ENCODE results near the gene THAP2.

Gene THAP2

GRCh38 chr12:71663561-71664410 lies at the start of gene THAP2, which contains the start of gene ZFC3H1:
TSS of gene THAP2 (plus strand) at chr12:71664301. CDS start at chr12:71664510, 209 bp downstream.
TSS of gene ZFC3H1 (minus strand) at chr12:71663848. CDS start at chr12:71663610, 238 bp downstream.
- DNase-seq (ENCODE audit: low read depth), result peak; percentile 89

- no peak for DNase-seq (ENCODE audit: low read depth)
Observed at GRCh38 chr12:71621938-71622337, 42.2 kb upstream of the THAP2 start.

DNA sequence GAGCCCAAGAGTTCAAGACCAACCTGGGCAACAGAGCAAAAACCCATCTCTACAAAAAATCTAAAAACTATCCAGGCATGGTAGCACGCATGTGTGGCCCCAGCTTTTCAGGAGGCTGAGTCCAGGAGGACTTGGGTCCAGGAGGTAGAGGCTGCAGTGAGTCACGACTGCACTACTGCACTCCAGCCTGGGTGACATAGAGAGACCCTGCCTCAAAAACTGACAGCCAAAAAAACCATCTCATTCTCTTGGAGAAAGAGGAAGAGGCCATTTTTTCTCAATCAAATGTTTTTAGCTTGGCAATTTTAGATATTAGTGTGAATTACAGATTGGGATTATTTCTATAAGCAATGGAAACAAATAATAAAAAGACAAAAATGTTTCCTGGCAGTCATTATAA lies 38.6 kb upstream of the THAP2 start:
- DNase-seq (ENCODE audit: low read depth), result no peak

- no peak for DNase-seq (ENCODE audit: low read depth)
Observed at GRCh38 chr12:71626098-71626497, 38.0 kb upstream of the THAP2 start.

DNA sequence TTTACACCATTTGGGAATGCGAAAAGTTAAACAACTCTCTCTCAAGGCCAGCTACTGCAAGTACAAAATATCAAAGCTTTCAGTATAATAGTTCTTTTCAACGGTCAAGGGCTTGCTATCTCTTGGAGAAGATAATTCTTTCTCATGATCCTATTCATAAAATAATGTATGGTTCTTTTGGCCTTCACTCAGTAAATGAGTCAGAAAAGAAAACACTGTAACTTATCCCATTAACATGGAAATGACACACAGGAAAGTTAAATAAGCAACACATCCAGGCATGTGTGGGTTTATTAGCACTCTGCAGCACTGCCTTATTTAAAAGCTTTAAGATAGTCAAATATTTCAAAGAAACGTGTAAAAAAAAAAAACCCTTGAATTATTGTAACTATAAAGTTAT lies 37.3 kb upstream of the THAP2 start:
- no peak for DNase-seq (ENCODE audit: low read depth)

GRCh38 chr12:71627438-71628002 lies 36.6 kb upstream of the THAP2 start:
- no peak for DNase-seq (ENCODE audit: low read depth)

DNA sequence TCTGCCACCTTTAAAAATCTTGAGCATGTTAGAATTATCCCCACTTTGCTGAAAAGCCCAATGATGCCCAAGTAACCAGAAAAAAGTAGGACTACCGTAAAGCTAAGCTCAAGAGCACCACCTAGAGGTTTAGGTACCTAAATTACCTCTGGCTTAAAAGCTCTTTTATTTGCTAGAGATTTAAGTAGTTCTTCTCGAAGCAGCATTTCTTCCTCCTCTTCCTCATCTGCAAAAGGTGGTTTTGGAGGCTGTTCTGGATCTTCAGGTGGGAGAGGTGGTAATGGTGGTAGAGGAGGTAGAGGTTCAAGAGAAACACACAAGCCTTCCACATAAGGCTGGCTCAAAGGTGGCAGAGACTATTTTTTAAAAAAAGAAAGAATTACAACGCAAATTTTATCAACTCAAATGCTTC lies 27.4 kb upstream of the THAP2 start:
- DNase-seq (ENCODE audit: low read depth), result no peak

- no peak for DNase-seq (ENCODE audit: low read depth)
Observed at GRCh38 chr12:71638499-71638898, 25.6 kb upstream of the THAP2 start.

DNA sequence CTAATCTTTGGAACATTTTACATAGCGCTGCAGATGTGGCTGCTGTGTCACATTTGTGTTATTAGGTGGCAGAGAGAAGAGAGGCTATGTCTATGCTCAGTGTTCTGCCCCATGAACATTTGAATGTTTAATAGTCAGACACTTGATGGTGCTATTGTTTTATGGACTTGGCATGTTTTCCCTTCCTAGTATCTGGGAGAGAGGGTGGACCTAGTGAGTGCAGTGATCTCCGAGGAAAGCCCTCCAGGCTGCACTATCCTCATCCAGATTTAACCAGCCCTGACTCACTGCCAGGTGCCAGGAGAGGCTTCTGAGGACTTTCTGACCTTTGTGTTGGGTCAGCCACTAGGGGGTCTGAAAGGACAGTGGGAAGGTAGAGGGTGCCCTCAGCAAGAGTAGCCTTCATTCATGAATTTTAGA lies 24.8 kb upstream of the THAP2 start:
- no peak for DNase-seq (ENCODE audit: low read depth)

- no peak for DNase-seq (ENCODE audit: low read depth)
Observed at GRCh38 chr12:71640316-71640715, 23.8 kb upstream of the THAP2 start.

DNA sequence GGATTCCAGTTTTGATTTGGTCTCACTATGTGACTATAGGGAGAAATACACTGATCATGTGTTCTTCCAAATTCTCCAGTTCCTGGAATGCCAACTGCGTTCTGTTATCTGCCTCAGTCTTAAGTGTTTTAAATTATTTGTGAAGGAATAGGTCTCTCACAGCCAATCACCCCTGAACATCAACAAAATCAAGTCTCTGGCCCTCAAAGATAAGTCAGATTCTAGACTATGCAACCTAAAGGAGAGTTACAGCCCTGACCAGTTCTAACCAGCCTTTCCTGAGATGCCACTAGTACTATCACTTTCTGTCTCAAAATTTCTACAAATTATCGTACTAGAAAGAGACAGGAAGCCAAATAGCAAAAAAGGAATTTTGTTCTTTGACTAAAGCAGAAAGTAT lies 22.7 kb upstream of the THAP2 start:
- DNase-seq (ENCODE audit: low read depth), result no peak

DNA sequence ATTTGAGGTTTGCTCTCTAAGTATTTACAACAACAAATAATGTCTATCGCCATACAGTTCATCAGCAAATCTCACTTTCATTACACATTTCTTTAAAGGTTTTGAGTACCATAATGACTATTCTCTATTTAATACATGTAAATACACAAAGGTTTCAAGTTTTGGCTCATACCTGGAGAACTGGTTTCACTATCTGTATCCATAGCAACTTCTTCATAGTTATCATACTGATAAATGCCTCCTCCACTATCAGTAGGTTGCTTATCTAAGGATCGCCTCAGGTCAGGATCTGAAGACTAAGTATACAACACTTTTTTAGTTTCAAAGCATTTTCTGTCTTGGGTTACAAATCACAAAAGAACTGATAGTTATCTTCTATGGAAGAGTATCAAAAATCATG lies 21.8 kb upstream of the THAP2 start:
- no peak for DNase-seq (ENCODE audit: low read depth)

- no peak for DNase-seq (ENCODE audit: low read depth)
Observed at GRCh38 chr12:71645268-71645667, 18.8 kb upstream of the THAP2 start.

- DNase-seq (ENCODE audit: low read depth), result no peak
Observed at GRCh38 chr12:71646512-71646911, 17.6 kb upstream of the THAP2 start.

DNA sequence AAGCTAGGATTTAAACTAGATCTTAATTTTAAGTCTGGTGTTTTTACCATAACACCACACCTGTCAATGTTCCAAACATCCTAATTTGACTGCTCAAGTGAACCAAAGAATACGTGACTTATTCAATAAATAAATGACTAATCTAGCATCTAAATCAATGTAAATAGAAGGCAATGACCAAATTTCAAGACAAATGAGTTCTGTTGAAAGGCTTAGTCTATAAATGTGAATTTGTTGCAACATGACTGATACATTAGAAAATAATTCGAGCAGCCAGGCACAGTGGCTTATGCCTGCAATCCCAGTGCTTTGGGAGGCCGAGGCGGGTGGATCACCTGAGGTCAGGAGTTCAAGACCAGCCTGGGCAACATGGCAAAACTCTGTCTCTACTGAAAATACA lies 15.6 kb upstream of the THAP2 start:
- DNase-seq (ENCODE audit: low read depth), result no peak

DNA sequence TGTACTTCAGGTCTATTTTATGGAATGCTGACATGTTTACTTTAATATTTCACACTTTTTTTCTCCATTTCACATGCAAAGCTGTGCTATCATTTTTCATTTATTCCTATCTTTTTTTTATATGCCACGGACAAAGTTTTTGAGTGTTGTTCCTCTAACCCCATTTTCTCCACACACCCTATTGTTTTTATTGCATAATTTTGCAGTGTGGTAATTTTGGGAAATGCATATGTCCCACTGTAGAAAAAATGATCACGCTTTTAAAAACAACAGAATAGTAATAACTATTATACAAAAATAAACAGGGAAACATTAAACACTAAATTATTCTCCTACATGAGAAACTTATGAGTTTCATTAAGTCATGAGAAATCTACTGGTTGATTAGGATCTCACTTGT lies 14.7 kb upstream of the THAP2 start:
- DNase-seq (ENCODE audit: low read depth), result no peak

GRCh38 chr12:71652656-71653055 lies 11.4 kb upstream of the THAP2 start:
- DNase-seq (ENCODE audit: low read depth), result no peak

DNA sequence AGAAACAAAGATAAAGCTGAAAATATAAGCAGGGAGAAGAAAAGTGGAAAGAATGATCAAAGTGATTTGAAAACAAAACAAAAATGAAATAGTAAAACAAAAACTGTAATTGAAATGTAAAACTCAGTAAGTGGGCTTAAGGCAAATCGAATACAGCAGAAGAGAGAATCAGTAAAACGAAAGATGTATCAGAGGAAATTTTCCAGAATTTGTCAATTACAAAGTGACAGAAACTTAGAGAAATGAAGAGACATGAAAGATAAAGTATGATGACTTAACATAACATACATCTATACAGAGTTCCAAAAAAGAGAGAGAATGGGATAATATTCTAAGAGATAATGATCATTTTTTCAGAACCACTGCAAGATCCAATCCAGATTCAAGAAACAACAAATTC lies 11.0 kb upstream of the THAP2 start:
- no peak for DNase-seq (ENCODE audit: low read depth)

GRCh38 chr12:71654200-71654599 lies 9.9 kb upstream of the THAP2 start:
- DNase-seq (ENCODE audit: low read depth), result no peak

GRCh38 chr12:71655495-71655894 lies 8.6 kb upstream of the THAP2 start:
- no peak for DNase-seq (ENCODE audit: low read depth)

DNA sequence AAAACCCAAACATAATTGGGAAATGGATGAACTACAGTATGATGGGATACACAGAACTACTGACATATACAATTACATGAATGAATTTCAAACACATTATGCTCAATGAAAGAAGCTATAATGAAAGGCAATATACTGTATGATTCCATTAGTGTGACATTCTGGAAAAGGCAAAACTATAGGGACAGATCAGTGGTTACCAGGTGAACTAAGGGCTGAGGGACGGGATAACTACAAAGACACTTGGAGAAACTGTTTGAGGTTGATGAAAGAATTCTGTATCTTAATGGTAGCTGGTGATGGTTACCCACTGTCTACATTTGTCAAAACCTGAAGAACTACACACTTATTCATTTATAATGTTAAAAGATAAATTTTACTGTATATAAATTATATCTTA lies 8.2 kb upstream of the THAP2 start:
- no peak for DNase-seq (ENCODE audit: low read depth)

GRCh38 chr12:71656740-71657139 lies 7.4 kb upstream of the THAP2 start:
- DNase-seq (ENCODE audit: low read depth), result no peak

DNA sequence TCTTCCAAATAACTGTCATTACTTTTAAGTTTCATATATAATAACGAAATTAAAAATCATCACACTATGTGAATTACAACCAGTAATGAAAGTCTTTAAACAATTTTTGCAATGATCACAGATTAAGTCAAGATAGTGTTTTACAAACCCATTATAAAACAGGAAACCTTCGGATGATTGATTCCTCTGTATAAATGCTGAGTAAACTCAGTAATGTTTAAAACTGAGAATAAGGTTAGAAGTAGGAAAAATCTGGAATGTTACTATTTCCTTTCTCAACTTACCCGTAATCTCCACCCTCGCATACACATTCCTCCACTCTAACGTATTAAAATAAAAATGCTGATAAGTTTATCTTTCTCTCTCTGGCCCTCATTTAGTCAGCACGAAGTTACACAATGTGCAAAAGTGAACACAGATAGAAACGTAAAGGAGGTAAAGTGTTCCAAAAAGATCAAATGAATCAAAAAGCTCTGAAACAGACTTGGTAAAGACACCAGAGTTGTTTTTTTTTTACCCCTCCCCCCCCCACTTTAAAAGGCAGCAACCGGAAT lies 2.0 kb upstream of the THAP2 start:
- DNase-seq (ENCODE audit: low read depth), result no peak

Measured in stimulated activated CD4-positive, alpha-beta T cell treated with anti-CD3 and anti-CD28 coated beads, Interleukin-2, amount 100 ng/mL, for 4 hours (primary cell).